Ovary (tissue), 9 donors: Measurements from ENCODE around the gene RFC3. TPM values are rescaled to one million over a fixed set of nuclear protein-coding genes. Genes with fewer than 3 reads are reported as not detected.

Experiments
- DNase-seq, 5 donors: peaks; one replicate each; pipeline ENCODE4 v3.0.0-alpha.2; 2019 to 2020
- H3K27ac ChIP-seq, 2 donors: fragments of 200-600 bp; one replicate each; pipeline versions ENCODE4 v1.5.1 to v1.8.0; 2019 to 2022
- H3K27me3 ChIP-seq: fragments of 200-600 bp; one replicate; pipeline ENCODE4 v1.8.0; 2022
- H3K36me3 ChIP-seq: fragments of 200-600 bp; sonication (generic); one replicate; pipeline ENCODE4 v1.5.1; 2019
- H3K4me1 ChIP-seq: one replicate; pipeline ENCODE4 v1.8.1; 2013; ENCODE audit warnings: mild to moderate bottlenecking, moderate library complexity; ENCODE audit not compliant: insufficient read depth
- H3K4me3 ChIP-seq: fragments of 200-600 bp; sonication (generic); one replicate; pipeline ENCODE4 v1.5.1; 2017
- H3K9me3 ChIP-seq, 2 donors: fragments of 200-600 bp in 1 of 2; sonication (generic) in 1 of 2; one replicate each; pipeline versions ENCODE4 v1.5.1 to v1.8.1; 2013 to 2019; ENCODE audit warnings: mild to moderate bottlenecking in 1 of 2, moderate library complexity in 1 of 2
- CTCF ChIP-seq, 3 donors: fragments of 450-650 bp in 2 of 3; fragments of 200-600 bp in 1 of 3; IDR thresholded peaks; one replicate each; pipeline versions ENCODE4 v1.5.1 to v1.8.0; 2016 to 2022; ENCODE audit warnings: antibody characterized with exemption in 3 of 3, mild to moderate bottlenecking in 1 of 3
- EP300 ChIP-seq: sonication (generic); formaldehyde crosslinking; IDR thresholded peaks from one replicate; pipeline ENCODE4 v1.6.1; 2017; ENCODE audit warnings: antibody characterized with exemption
- POLR2A ChIP-seq: fragments of 450-650 bp; IDR thresholded peaks from one replicate; pipeline ENCODE4 v1.6.1; 2017; ENCODE audit warnings: antibody characterized with exemption, mild to moderate bottlenecking, moderate library complexity
- WGBS, 3 donors: extraction: QIAGEN DNeasy Blood & Tissue Kit in 1 of 3; methylation state at CpG; one replicate each; pipeline versions ENCODE4 v1.1.5 to v1.1.7; 2013 to 2017; 5-methylcytosine and 5-hydroxymethylcytosine counted together
- intact Hi-C, 4 donors: fragments of 100-400 bp; cut with DNase I; formaldehyde crosslinking; loops; one replicate each; pipeline versions ENCODE4 v1.11.0 to v1.15.1; 2022 to 2023
- polyA plus RNA-seq, 2 donors: library from polyadenylated mRNA; stranded (reverse); fragments of 200-250 nt in 1 of 2; fragments of 350-450 nt in 1 of 2; fragmentation: Illumina TruSeq in 1 of 2; extraction: RNeasy Lipid Tissue Mini Kit (QIAGEN cat#74804) in 1 of 2; gene quantifications; one replicate each; pipeline ENCODE4 v1.2.3, GENCODE V29; 2013 to 2014
- total RNA-seq, 7 donors: library from RNA; depleted of rRNA in 2 of 7; stranded (reverse); fragments of >200 nt in 2 of 7; fragmentation: NEBNext Ultra II Directional in 3 of 7; extraction: Animal tissue kit (Norgen Biotek cat#: 25700) in 3 of 7; gene quantifications; one replicate each; pipeline versions ENCODE4 v1.1.0 to v1.2.4, GENCODE V29; 2016 to 2023
- donor health status: DM: no; HTN: no; CAD: no; lungs with moderate emphysema.
- donor health status: DM: no; HTN: no; CAD: no.
- donor health status: Bipolar disorder and iron deficiency.
- donor health status: DM: yes; HTN: yes; CAD: no.
- donor health status: DM: no; HTN: no; CAD: no.
- donor health status: DM: yes; HTN: yes; CAD: no.

Gene RFC3
- total and polyA plus RNA-seq, 9 donors, result 6.9 to 9.4 (median 7.5) TPM

GRCh38 chr13:33846303-33847062 is 28.5 kb downstream of the RFC3 start:
- TF ChIP-seq EP300 (no peak), CTCF (IDR thresholded peaks at IDR 0.05) (no peak), POLR2A (no peak)
- no peaks in the 10 kb centered on the region for H3K9me3 ChIP-seq
- H3K4me1 ChIP-seq, result no peaks in the 10 kb centered on the region
- no peak overlapping the region for H3K4me3 ChIP-seq
- no peaks in the 10 kb centered on the region for H3K36me3 ChIP-seq
- H3K27ac ChIP-seq, result no peak overlapping the region
- intact Hi-C loops, result no loop called here
- 98% methylated on average over 10 of the region's 10 CpGs for WGBS, 3 donors
- H3K27me3 ChIP-seq, result no peaks in the 10 kb centered on the region
- no peak for DNase-seq

- no peak for DNase-seq
- TF ChIP-seq CTCF (IDR thresholded peaks at IDR 0.05), result no peak
- TF ChIP-seq POLR2A, result no peak
- no peak for TF ChIP-seq EP300
- Histone ChIP-seq H3K9me3 (no peaks in the 10 kb centered on the region), H3K4me1 (no peaks in the 10 kb centered on the region), H3K4me3 (no peak overlapping the region), H3K36me3 (no peaks in the 10 kb centered on the region), H3K27me3 (no peaks in the 10 kb centered on the region), H3K27ac (no peak overlapping the region)
- intact Hi-C loops, result no loop called here
These were observed 31.3 kb downstream of the RFC3 start for GRCh38 chr13:33849211-33849610.

- Histone ChIP-seq H3K4me1 (no peaks in the 10 kb centered on the region), H3K9me3 (no peaks in the 10 kb centered on the region), H3K27me3 (no peaks in the 10 kb centered on the region), H3K4me3 (no peak overlapping the region), H3K27ac (no peak overlapping the region), H3K36me3 (no peaks in the 10 kb centered on the region)
- intact Hi-C loops, result no loop called here
- no peak for DNase-seq
- WGBS, 3 donors, result 91 to 96% (median 92%) methylated on average over 3 of the region's 3 CpGs
- TF ChIP-seq EP300, result no peak
- no peak for TF ChIP-seq POLR2A
- TF ChIP-seq CTCF (IDR thresholded peaks at IDR 0.05), result no peak
These were observed 37.5 kb downstream of the RFC3 start for GRCh38 chr13:33855371-33855895.

- TF ChIP-seq POLR2A (no peak), CTCF (IDR thresholded peaks at IDR 0.05) (no peak), EP300 (no peak)
- WGBS, 3 donors, result 93 to 96% (median 95%) methylated on average over 1 of the region's 1 CpG
- no peak for DNase-seq
- Histone ChIP-seq H3K27me3 (no peaks in the 10 kb centered on the region), H3K9me3 (no peaks in the 10 kb centered on the region), H3K36me3 (no peaks in the 10 kb centered on the region), H3K4me1 (no peaks in the 10 kb centered on the region), H3K27ac (no peak overlapping the region), H3K4me3 (no peak overlapping the region)
- intact Hi-C loops, result no loop called here
These were observed 41.8 kb downstream of the RFC3 start for GRCh38 chr13:33859691-33860303.
